ENCODE data around the gene EFNA2.

The EFNA2 gene

DNA sequence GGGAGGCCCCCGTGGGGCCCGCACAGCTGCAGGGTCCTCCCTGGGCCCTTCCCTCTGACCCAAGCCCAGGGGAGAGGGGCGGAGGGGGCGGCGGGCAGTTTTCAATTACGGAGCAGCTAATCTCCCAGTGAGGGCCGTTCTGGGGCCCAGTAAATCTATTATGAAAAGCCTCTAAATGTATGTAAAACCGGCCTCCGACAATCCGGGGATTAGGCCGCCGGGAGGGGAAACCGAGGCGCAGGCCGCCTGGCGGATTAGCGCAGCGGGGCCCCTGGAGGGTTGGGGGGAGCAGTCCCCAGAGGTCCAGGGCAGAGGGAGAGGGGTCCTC lies 25.1 kb downstream of the EFNA2 start:
- H3K9me3 ChIP-seq (ENCODE audit: control insufficient read depth, insufficient read depth, low read length): no peaks in the 10 kb centered on the region
- H3K4me1 ChIP-seq (ENCODE audit: control insufficient read depth, low read length): peaks cover 4% of the 10 kb centered on the region; the same call in 1 of the 2 replicates
- H4K20me1 ChIP-seq (ENCODE audit: control insufficient read depth, insufficient read depth, low read depth, low read length): no peaks in the 10 kb centered on the region
- no peaks in the 10 kb centered on the region for H3F3A ChIP-seq (ENCODE audit: control insufficient read depth, insufficient read depth)
- H3K79me2 ChIP-seq (ENCODE audit: control insufficient read depth, low read length): no peaks in the 10 kb centered on the region
- no peak overlapping the region for H3K4me2 ChIP-seq (ENCODE audit: low read length)
- no peaks in the 10 kb centered on the region for H3K36me3 ChIP-seq (ENCODE audit: control insufficient read depth, low read length)
- H3K27me3 ChIP-seq (ENCODE audit: control insufficient read depth, low read length): peaks cover 7% of the 10 kb centered on the region
- no peak overlapping the region for H3K27ac ChIP-seq (ENCODE audit: low read depth, low read length)
- H3K9me2 ChIP-seq (replicated peaks; ENCODE audit: control insufficient read depth, low read length): no peaks in the 10 kb centered on the region
- H3K4me3 ChIP-seq (ENCODE audit: low read length): no peak overlapping the region
- TF ChIP-seq, protein P1, sequence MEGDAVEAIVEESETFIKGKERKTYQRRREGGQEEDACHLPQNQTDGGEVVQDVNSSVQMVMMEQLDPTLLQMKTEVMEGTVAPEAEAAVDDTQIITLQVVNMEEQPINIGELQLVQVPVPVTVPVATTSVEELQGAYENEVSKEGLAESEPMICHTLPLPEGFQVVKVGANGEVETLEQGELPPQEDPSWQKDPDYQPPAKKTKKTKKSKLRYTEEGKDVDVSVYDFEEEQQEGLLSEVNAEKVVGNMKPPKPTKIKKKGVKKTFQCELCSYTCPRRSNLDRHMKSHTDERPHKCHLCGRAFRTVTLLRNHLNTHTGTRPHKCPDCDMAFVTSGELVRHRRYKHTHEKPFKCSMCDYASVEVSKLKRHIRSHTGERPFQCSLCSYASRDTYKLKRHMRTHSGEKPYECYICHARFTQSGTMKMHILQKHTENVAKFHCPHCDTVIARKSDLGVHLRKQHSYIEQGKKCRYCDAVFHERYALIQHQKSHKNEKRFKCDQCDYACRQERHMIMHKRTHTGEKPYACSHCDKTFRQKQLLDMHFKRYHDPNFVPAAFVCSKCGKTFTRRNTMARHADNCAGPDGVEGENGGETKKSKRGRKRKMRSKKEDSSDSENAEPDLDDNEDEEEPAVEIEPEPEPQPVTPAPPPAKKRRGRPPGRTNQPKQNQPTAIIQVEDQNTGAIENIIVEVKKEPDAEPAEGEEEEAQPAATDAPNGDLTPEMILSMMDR (IDR thresholded peaks at IDR 0.05; ENCODE audit: low read depth, low read length, poor library complexity, severe bottlenecking): no peak
- no peak for TF ChIP-seq EZH2phosphoT487 (IDR thresholded peaks at IDR 0.05; ENCODE audit: borderline replicate concordance, low read length)

DNA sequence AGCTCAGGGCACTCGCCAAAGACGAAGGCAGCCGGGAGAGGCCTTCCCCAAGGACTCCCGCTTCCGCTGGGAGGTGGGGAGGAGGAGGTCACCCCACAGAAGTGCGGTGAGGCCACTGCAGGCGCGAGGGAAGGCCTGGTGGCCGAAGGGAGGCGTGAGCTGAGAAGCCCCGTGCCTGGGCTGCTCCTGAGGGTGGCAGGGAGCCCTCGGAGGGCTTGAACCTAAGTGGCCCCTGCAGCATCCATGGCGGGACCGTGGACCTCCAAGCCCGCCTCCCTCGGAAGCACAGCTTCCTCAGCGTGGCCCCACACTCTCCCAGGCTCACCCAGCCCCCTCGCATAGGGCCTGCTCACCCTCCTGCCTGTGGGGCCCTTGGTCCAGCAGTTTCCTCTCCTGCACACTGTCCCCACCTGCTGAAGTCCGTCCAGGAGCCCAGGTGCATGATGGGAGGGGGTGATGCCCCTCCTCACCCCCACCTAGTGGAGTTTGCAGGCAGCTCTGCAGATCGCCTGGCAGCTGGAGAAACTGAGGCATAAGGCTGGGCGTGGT lies 25.9 kb downstream of the EFNA2 start:
- no peaks in the 10 kb centered on the region for H3K36me3 ChIP-seq (ENCODE audit: control insufficient read depth, low read length)
- H3K9me2 ChIP-seq (replicated peaks; ENCODE audit: control insufficient read depth, low read length): no peaks in the 10 kb centered on the region
- H3K4me3 ChIP-seq (ENCODE audit: low read length): no peak overlapping the region
- H4K20me1 ChIP-seq (ENCODE audit: control insufficient read depth, insufficient read depth, low read depth, low read length): no peaks in the 10 kb centered on the region
- peaks cover 15% of the 10 kb centered on the region for H3K27me3 ChIP-seq (ENCODE audit: control insufficient read depth, low read length)
- H3K4me1 ChIP-seq (ENCODE audit: control insufficient read depth, low read length): peaks cover 4% of the 10 kb centered on the region; the same call in 1 of the 2 replicates
- no peaks in the 10 kb centered on the region for H3F3A ChIP-seq (ENCODE audit: control insufficient read depth, insufficient read depth)
- no peak overlapping the region for H3K27ac ChIP-seq (ENCODE audit: low read depth, low read length)
- TF ChIP-seq, protein P1 (IDR thresholded peaks at IDR 0.05; ENCODE audit: low read depth, low read length, poor library complexity, severe bottlenecking): no peak
- no peak for TF ChIP-seq EZH2phosphoT487 (IDR thresholded peaks at IDR 0.05; ENCODE audit: borderline replicate concordance, low read length)
- H3K9me3 ChIP-seq (ENCODE audit: control insufficient read depth, insufficient read depth, low read length): no peaks in the 10 kb centered on the region
- no peak overlapping the region for H3K4me2 ChIP-seq (ENCODE audit: low read length)
- H3K79me2 ChIP-seq (ENCODE audit: control insufficient read depth, low read length): no peaks in the 10 kb centered on the region

DNA sequence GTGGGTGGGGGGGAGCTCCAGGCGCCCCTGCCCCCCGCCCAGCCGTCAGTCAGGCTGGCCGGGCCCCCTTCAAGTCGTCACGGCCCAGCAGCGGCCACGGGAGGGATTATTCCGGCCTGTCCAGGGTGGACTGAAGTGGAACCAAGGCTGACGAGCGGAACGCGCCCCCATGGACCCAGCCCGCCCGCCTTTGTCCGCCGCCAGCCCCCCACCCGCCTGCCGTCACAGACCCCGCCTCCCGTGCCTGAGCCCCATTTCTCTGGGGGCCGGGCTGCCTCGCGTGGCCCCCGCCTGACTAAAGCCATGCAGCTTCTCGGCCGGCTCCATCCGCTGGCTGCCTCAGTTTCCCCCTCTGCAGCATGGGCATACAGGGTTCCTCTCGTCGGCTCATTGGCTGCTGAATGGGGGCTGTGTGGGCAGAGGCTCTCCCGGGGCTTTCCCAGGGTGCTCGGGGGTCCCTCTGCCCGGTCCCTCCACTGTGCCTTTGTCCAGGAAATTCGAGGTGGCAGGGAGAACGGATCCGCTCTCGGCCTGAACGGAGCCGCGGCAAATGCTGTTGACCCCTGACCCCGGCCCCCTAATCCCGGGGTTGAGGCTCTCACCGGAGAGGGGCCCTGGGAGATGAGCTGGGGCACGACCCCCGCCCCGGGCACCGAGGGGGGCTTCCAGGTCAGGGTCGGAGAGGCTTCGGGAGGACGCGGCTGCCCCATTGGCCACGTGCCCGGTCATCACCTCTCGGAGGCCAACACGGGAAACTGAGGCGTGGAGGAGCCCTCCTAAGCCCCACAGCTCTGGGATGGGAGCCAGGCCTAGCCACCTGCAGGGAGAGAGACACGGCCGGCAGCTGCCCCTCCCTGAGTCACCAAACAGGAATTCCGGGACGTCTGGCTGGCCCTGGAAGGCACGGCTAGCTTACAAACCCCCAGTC lies 27.4 kb downstream of the EFNA2 start:
- H3K27ac ChIP-seq (ENCODE audit: low read depth, low read length): no peak overlapping the region
- TF ChIP-seq, protein P1 (IDR thresholded peaks at IDR 0.05; ENCODE audit: low read depth, low read length, poor library complexity, severe bottlenecking): no peak
- H3K36me3 ChIP-seq (ENCODE audit: control insufficient read depth, low read length): no peaks in the 10 kb centered on the region
- H3K9me3 ChIP-seq (ENCODE audit: control insufficient read depth, insufficient read depth, low read length): no peaks in the 10 kb centered on the region
- H3K27me3 ChIP-seq (ENCODE audit: control insufficient read depth, low read length): peaks cover 29% of the 10 kb centered on the region
- peaks cover 4% of the 10 kb centered on the region; the same call in 1 of the 2 replicates for H3K4me1 ChIP-seq (ENCODE audit: control insufficient read depth, low read length)
- no peaks in the 10 kb centered on the region for H3K79me2 ChIP-seq (ENCODE audit: control insufficient read depth, low read length)
- no peaks in the 10 kb centered on the region for H4K20me1 ChIP-seq (ENCODE audit: control insufficient read depth, insufficient read depth, low read depth, low read length)
- H3K4me2 ChIP-seq (ENCODE audit: low read length): no peak overlapping the region
- no peak overlapping the region for H3K4me3 ChIP-seq (ENCODE audit: low read length)
- no peaks in the 10 kb centered on the region for H3K9me2 ChIP-seq (replicated peaks; ENCODE audit: control insufficient read depth, low read length)
- H3F3A ChIP-seq (ENCODE audit: control insufficient read depth, insufficient read depth): no peaks in the 10 kb centered on the region

Data from DOHH2 (cell line).